ENCODE measurements around the gene INPP4A.
A peak's percentile ranks its signal among the peaks of the same experiment; 100 is the strongest.

INPP4A gene

DNA sequence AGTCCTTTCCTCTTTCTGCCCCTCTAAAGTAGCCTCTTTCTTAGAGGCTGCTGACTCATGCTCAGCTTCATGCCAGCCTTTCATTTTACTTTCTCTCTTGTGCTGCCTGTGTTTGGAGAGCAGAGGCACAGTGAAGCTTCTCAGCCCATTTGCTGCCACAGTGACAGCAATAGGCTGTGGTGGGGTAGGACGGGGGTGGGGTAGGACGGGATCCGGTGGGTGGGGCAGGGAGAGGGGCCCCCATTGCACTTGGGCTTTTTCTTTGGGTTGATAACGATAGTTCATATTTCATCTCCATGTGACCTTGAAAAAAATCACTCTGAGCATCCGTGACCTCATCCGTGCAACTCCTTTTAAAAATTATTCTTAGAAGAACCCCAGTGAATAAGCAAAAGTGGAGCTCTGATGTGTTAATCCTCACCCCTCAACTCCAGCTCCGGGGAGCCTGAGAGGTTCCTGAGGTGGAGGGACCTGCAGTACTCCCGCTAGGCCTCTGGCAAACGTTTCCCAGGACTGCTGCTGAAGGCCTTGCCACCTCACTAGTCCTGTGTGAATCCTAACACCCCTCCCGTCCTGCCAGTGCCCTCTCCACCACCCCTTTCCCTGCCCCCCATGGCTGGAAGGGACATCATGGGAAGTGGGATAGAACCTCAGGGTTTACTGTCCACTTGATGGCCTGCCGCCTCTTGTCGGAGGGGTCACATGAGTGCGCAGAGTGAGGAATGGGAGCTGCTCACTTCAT is 70.8 kb downstream of the INPP4A start:
- DNase-seq, result peak in 1 of 2 donors; percentile 67

DNA sequence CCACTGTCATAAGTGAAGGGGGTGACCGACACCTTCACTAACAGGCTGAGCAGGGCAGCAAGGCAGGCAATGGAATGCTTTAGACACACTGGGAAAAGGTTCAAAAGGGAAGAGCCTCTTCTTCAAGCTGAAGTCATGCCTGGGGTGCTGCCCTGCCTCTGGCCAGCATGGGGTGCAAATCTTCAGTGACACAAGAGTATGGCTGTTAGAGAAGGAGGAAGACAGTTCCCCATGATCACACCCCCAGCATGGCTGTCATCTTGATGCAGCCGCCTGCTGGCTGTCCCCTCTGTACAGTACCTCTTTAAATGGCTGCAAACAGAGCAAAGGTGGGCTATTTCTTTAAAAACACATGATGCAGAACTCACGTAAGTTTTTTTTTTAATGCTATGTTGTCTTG is 71.9 kb downstream of the INPP4A start:
- DNase-seq, result no peak

DNA sequence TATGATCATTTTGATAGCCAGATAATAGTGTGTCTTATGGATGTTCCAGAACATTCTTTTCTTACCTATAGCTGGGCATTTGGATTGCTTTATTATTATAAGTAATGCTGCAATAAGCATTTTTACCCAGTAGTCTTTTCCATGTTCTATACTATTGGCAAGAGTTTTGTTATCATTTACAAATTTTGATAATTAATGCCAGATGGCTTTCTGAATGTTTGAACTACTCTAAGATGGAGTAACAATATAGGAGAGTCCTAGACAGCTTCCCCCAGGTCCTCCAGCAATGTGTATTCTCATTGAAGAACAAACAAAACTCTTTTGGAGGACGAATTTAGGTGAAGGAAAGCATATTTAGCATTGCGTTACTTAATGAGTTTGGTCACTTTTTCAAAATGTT is 73.0 kb downstream of the INPP4A start:
- no peak for DNase-seq

DNA sequence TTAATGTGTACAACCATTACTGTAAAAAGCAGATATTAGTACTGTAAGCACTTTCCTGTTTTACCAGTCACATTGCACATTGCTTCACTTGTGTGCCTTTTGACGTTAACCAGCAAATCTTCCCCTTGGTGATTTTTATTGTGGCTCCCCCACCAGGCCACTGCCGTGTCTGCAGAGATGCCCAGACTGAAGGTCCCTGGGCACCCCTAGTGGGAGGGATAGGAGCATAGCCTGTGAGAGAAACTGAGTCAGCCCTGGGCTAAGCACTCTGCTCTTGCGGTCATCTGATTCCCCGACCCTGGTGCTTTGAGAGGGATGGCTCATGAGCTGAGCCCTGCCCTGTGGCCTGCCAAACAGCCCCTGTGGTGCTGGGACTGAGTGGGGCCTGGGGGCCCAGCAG is 73.4 kb downstream of the INPP4A start:
- DNase-seq, result peak in 1 of 2 donors; percentile 29

DNA sequence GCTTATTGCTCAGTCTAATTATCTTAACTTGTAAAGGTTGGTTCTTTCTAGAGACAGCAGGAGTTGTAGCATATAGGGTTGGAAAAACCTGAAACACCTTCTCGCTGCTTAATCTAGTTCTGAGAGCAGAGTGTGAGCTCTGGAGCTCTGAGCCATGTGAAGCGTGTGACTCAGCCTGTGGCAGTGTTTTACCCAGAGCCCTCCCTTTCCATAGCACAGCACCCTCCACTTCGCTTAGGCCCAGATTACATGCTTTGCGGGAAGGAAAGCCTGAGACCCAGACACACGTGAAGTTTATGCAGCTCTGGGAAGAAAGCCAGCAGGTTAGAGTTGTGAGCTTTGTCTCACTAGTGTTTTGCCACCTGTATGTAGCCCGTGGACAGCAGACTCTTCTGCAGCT is 74.5 kb downstream of the INPP4A start:
- no peak for DNase-seq

- no peak for DNase-seq
Observed at GRCh38 chr2:98519851-98520250, 75.2 kb downstream of the INPP4A start.

- DNase-seq, result no peak
Observed at GRCh38 chr2:98520806-98521205, 76.1 kb downstream of the INPP4A start.

- DNase-seq, result no peak
Observed at GRCh38 chr2:98521266-98521665, 76.6 kb downstream of the INPP4A start.

GRCh38 chr2:98522854-98523253 is 78.2 kb downstream of the INPP4A start:
- no peak for DNase-seq

DNA sequence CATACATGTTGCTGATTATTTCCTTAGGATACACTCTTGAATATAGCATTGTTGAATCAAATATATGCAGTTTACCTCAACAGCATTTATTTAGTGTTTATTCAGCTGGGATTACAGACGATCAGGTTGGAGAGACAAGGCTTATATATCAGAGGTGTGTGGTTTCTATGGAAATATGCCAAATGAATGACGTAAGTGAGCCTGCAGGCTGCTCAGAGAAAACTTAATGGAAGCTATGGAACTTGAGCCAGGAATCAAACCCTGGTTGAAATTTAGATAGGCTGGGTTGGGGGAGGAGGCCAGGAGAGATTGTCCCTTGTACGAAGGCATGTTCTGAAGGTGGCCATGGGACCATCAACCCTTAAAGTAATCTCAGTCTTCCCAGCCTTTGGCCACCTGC is 79.5 kb downstream of the INPP4A start:
- DNase-seq, result no peak

DNA sequence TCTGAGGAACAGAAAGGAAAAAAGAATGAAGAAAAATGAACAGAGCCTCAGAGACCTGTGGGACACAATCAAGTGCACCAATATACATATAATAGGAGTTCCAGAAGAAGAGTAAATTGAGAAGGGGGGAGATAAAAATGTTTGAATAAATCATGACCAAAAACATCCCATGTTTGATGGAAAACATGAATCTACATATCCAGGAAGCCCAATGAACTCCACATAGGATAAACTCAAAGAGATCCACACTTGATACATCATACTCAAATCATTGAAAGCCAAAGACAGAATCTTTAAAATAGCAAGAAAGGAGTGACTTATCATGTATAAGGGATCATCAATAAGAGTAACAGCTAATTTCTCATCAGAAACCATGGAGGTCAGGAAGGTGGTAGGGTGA is 83.7 kb downstream of the INPP4A start:
- no peak for DNase-seq

- no peak for DNase-seq
Observed at GRCh38 chr2:98530114-98530513, 85.5 kb downstream of the INPP4A start.

DNA sequence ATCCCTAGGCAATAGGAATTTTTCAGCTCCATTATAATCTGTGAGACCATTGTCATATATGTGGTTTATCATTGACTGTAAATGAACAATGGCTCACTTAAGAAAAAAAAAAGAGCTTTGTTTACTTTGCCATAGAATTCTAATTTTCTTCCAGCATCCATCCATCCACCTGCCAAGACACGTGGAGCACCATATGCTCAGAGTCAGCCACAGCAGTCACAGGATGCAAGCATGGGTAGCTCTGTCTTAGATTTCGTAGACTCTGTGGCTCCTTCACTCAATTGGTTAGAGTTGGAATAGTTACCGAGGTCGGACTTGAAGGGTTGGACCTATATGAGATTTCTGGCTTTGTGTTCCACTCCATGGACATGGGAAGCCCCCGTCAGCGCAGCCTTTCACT is 88.1 kb downstream of the INPP4A start:
- no peak for DNase-seq

DNA sequence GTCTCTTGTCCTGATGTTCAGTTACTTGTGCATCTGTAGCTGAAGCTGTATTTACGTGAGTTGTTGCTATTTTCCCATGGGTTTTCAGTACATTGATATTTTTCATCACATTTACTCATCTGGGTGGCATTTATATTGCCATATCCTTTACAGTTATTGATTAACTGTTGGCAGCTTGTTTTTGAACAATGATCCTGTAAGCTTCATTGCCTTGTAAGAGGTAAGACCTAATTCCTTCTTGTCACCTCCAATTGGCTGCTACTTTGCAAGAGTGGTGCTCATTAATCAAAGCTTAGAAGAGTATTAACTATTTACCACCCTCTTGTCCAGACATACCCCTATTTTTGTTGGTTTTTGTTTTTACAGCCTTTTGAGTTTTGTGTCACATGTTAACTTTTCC is 88.9 kb downstream of the INPP4A start:
- no peak for DNase-seq

DNA sequence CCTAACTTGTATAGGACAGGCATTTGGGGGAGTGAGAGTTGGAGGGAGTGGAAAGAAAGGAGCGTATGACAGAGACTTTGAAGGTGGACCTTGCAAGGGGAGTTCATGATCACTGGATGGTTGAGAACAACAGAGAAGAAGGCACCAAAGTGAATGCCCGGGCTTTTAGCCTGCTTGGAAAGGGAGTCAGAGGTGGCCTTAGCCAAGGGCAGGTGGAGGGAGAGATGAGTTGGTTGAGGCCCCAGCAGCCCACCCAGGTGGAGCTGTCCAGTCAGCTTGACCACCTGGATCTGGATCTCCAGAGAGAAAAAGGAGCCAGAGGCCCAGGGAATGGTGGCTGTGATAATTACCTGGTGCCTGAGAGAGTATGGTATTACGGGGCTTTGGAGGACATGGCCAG is 90.1 kb downstream of the INPP4A start:
- no peak for DNase-seq

DNA sequence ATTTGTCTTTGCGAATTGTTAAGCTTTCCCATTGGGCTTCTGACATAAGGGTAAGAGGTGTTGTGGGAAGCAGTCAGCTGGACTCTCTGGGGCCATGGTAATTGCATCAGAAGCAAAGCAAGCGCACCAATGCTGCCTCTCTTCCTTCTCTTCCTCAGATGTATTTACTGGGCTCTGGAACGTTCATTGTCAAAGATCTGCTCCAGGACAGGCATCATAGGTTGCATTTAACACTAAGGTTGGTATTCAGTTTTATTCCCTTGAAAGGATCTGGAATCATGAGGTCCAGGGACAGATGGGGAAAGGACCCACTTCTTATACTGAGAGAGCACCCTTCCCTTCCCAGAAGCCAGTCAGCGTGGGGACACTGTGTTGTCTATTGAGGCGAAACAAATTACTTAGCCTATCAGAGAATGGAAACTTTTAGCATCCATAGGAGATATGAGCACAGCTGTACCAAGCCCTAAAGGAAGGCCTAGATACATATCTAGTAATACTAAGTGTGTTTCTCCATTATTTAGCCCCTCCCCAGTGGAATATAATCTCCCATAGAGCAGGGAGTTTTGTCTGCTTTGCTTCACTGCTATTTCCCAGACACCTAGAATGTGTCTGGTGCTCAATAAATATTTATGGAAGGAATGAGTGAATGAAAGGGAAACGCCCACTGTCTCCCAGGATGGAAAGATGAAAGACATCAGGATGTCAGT is 91.5 kb downstream of the INPP4A start:
- DNase-seq, result no peak

DNA sequence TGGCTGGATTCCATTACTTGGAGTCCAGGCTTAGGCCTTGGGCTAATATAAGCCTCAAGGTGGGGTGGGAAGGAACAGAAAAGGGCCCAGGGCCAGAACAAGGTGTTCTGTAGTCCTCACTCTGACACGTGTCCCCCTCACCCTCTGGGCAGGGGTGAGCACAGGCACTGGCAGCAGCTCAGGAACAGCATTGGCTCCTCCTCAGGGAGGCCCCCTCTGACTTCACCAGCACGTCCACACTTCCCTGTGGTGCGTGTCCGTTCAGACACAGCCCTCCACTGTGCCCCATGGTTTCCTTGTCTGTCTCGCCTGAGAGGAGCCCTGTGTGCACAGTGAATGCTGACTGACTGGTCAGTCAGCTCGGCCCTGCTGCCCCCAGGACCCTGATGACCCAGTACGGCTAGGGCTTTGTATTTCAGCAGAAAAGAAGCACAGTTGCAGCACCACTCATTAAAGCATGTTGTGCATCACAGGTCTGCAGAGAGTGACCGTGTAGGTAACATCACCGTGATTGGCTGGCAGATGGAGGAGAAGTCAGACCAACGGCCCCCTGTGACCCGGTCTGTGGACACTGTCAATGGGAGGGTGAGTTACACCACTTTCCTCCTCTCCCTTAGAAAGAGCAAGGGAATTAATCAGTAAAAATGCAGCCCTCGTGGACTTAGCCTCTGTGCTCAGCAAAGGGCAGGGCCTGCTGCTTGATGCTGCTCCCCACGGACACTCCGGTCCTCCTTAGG is 92.9 kb downstream of the INPP4A start:
- DNase-seq, result no peak

- no peak for DNase-seq
Observed at GRCh38 chr2:98538280-98539041, 93.8 kb downstream of the INPP4A start.

GRCh38 chr2:98539056-98539735 is 94.5 kb downstream of the INPP4A start:
- no peak for DNase-seq

DNA sequence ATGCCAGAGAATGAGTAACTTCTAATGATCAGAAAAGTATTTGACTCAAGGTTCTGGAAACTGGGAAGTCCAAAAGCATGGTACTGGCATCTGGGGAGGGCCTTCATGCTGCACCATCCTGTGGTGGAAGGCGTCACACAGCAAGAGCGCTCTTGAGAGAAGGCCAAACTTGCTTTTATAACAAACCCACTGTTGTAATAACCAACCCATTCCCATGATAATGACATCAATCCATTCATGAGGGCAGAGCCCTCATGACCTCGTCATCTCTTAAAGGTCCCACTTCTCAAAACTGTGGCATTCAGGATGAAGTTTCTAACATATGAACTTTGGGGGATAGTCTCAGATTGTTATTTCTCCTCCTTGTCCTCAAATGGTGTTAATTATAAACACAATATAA is 95.9 kb downstream of the INPP4A start:
- DNase-seq, result no peak

GRCh38 chr2:98541489-98541888 is 96.8 kb downstream of the INPP4A start:
- DNase-seq, result no peak

DNA sequence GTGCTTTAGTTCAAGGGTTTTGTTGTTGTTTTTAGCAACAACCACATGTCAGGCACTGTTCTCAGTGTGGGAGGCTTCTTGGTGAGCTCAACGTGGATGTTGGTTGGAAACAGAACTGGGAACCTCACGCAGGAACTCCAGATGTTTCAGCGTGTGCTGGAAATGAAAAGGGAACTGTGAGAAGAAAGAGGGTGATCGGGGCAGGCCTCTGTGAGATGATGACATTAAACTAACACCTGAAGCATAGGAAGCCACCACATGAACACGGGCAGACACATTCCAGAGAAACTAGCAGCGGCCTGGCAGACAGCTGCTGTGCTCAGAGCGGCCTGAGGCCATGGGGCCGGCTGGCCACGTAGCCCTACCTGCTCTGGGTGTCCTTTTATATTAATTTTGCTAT is 97.2 kb downstream of the INPP4A start:
- DNase-seq, result no peak

DNA sequence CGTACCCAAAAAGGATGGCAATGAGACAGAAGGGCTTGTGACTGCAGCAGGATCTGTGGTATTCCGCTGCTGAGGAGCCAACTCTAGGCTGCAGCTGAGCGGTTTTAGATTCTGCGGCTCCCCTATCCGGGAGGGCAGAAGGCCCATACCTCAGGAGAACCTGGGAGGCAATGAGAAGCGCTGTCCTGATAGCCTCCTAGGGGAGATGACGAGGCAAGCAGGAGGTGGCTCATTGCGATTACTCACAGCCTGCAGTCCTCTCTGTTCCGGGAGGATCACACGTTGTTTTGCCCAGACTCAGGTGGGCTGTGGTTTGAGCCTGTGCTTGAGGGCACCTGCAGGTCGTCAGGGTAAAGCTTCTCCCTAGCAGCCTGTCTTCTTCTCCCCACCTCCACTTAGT is 98.6 kb downstream of the INPP4A start:
- DNase-seq, result no peak

Measured in bone marrow (tissue), 2 donors.